ENCODE results near the gene RGL2.
A peak's percentile ranks its signal among the peaks of the same experiment; 100 is the strongest.
"Not testable (repeated sequence)": the region's sequence is repeated elsewhere in the genome, so short reads cannot be mapped to it uniquely, and the experiment has no call there.

Gene RGL2

DNA sequence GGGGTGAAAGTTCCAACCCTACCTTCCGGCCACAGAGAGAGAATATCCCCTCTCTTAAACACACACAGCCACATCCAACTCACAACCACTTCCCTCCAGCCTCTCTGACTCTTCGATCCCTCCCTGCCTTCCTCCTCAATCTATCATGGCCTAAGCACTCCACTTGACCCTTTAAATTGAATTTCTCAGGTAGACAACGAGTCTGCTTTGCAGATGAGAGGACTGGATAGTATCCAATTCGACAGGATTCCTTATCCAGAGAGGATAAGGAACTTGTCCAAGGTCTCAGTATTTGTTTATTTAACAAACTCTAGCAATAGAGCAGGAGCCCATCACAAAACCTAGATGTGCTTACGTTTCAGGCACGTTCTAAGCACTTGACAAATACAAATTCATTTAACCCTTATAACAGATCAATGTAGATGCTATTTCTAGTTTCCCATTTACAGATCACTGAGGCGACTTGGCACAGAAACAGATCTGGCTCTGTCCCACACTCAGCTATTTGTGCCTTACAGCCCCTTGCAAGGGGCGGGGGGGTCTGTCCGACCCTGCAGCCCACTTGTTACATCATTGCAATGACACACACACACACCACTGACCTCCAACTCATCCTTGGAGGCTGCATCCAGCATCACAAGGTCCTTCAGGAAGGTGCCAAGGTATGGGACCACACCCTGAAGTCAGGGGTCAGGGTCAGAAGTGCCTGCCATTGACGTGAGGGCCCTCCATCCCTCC is 4.5 kb downstream of the RGL2 start:
- DNase-seq (ENCODE audit: low read depth in 2 of 2), result no peak

DNA sequence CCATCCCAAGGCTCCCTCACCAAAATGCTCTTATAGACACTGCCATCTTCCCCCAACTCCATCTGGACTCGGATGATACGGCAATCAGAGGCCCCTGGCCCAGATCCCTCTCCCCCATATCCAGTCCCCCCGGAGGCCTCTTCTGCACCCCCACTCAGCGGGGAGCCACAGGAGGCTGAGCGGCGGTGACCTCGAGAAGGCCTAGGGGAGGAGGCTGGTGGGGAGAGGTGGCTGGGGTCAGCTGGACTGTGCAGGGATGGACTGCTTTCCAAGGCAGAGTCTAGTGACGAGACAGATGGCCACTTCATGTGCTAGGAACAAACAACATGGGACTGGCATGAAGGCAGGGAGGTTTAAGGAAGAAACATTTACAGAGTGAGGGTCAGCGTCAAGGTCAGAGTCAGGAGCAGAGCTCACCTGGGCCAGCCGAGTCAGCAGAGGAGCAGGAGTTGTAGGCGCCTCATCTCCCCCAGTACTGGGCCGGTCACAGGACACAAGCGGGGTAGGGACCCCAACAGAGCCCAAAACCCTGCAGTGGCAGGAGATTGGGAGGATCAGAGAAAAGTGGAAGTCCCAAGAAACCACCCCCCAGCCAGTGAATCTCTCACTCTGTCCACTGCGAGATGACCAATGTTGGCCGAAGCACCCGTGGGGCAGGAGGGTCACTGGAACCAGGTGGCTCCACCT is 5.6 kb downstream of the RGL2 start:
- DNase-seq (ENCODE audit: low read depth in 2 of 2), result no peak

DNA sequence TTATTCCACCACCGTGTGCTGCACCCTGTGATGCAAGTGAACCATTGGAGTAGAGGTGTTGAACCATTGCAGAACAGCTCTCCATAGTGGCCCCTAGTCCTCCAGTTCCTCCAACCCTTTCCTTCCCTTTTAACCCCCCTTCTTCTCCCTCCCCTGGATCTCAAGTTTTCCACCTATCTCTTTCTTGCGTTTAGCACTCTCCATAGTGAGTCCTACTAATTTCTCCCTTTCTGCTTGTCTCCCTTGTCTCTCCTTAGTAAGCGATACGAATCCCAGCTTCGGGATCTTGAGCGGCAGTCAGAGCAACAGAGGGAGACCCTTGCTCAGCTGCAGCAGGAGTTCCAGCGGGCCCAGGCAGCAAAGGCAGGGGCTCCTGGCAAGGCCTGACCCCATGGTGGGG is 8.3 kb downstream of the RGL2 start:
- no peak for DNase-seq (ENCODE audit: low read depth in 2 of 2)

DNA sequence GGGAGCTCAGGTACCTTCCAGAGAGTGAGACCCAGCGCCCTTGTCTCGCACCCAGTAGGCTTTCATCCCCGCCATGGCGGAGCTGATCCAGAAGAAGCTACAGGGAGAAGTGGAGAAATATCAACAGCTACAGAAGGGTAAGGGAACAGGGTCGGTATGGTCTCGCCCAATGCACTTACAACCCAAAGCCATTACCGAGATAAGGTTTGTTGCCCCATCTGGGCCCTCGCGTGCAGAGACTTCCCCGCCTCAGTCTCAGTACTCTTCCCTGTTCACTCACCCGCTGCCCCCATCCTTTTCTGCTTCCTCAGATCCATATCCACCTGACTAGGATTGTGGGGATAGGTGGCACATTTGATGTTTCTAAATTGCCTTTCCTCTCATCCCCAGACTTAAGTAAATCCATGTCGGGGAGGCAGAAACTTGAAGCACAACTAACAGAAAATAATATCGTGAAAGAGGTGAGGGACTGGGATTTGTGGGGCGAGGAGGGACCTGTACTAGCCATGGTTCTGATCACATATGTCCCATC is 8.9 kb downstream of the RGL2 start:
- no peak for DNase-seq (ENCODE audit: low read depth in 2 of 2)

DNA sequence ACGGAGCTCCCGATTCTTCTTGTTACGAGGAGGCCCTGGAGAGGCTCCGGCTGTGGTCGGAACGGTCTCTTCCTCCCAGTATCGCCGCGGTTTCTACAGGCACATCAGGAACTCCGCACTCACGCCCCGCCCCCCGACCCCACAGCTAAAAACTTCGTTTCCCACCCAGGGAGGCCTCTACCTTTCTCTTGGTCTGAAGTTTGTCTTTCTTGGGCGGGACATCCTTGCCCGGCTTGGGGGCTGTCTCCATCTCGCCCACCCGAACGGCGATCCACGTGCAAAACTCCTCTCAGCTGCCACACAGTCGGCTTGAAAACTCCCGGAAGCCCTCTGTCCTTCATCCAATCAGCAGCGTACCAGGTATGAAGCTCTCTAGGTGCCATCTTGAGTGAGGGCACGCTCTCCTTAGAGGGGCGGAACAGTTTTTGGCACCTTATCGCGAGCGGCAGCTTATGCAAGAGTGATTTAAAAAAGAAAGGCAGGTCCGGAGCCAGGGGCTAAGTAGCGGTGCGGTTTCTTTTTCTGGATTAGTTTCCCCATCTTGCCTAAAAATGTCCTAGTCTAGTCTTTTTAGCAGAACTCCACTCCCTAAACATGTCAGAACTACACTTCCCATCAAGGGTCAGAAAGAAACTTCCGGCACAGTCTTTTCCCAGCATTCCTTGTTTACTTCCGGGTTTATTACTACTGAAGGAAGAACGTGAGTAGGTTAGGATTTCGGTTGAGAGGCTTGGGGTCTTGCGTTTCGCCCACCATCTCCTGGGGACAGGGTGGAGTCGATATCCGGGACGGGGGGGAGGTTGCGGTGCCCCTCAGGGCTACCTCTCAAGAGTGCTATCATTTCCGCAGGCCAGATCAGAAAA is 9.6 kb downstream of the RGL2 start, which contains the start of the genes PFDN6 and WDR46:
Gene PFDN6, plus strand, starts transcription at position 681 of the 863 bp plus-strand sequence. CDS start 256 bp downstream, outside the sequence.
Gene WDR46, minus strand, starts transcription at position 319 of the 863 bp plus-strand sequence. Its CDS starts 69 bp downstream, at position 250.
- peak in 1 of 2 donors; percentile 54 for DNase-seq (ENCODE audit: low read depth in 2 of 2)

DNA sequence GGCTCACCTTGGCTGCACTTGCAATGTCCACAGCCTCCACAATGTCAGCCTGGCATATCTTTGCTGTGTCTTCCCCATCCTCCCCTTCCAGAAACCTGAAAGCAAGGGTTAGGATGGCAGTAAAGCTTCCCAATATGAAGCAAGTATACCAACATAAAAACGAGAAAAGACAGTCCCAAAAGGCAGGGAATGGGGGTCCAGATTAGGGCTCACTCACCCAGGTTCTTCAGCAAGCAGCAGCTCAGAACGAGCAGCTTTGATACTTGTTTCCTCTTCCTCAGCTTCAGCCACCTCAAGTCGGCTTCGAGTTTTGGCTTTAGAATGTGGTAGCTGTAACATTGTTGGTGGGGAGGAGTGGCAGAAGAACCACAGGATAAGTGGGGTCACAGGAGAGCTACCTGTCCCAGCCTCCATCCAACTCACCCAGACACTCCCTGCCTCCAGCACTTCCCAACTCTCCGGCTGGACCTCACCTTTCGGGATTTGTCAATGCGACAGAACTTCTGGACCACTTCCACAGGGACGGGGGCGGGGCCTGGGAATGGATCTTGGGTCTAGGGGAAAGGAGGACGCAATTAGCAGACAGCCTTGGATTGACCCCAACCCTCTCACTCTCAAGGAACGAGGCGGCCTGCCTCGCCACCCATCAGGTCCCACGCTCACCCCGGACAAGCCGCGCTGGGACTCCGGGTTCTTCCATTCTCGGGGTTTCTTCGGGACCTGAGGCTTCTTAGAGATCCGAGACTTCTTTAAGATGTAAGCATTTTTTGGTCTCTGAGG is 10.4 kb downstream of the RGL2 start:
- DNase-seq (ENCODE audit: low read depth in 2 of 2), result no peak

DNA sequence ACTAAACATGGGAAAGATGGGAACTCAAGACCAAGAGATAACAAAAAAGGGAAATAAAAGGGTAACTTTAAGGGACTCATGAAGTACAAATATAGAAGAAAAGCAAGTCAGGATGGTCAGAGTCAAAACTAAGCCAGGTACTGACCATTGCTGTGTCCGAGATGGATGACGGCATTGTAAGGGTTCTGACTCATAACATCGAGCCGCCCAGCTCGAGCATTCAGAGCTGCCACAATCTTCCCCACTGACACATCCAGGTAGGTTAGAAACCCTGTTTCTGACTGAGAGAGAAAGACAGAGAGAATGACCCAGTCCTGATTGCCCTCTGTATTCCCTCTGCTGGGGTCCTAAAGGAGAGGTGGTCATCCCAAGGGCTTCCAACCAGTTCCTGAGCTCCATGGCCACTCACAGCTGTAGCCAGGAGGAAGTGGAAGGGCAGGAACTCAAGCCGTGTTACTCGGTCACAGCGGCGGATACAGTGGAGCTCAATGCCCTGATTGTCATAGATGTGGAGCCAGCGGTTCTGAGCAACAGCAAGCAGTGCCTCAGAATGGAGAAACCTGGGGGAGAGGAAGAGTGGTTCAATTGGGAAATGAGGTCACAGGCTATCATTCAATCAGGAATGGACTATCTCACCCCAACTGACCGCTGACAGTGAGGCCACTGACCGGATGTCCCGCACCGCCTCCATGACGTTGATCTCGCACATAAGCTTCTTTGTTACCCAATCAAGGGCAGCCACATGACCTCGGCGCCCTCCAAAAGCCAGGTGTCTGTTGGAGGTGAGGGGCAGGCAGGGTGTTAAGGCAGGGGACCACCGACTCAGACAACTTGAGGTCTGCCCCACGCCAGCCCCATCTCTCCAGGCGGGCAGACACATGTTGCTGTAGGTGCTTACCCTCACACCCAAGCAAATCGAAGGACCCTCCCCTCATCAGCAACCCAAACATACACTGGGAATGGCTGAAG is 11.5 kb downstream of the RGL2 start:
- no peak for DNase-seq (ENCODE audit: low read depth in 2 of 2)

DNA sequence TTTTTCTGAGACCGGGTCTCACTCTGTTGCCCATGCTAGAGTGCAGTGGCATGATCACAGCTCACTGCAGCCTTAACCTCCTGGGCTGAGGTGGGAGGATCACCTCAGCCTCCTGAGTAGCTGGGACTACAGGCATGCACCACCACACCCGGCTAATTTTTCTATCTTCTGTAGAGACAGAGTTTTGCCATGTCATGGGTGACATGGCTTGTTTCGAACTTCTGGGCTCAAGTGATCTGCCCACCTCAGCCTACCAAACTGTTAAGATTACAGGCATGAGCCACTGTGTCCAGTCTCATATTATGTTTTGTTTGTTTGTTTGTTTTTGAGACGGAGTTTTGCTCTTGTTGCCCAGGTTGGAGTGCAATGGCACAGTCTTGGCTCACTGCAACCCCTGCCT is 13.5 kb downstream of the RGL2 start:
- not testable (repeated sequence) for DNase-seq (ENCODE audit: low read depth in 2 of 2)

DNA sequence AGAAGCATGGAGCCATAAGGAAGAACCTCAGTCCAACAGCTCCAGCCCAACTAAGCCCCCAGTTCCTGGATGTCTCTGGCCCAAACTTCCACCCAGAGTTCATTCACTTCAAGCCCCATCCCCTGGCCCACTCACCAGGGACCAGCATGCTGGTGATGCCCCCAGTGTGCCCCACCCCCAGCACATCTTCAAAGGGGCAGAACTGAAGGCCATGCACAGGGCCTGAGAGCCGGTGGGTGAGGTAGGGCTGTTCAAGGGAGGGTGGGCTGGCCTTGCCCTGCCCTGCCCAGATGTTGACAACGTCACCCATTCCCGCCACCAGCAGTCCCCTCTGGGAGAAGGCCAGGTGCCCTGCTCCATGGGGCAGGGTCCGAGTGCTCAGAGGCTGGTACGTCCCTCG is 18.2 kb downstream of the RGL2 start:
- no peak for DNase-seq (ENCODE audit: low read depth in 2 of 2)

DNA sequence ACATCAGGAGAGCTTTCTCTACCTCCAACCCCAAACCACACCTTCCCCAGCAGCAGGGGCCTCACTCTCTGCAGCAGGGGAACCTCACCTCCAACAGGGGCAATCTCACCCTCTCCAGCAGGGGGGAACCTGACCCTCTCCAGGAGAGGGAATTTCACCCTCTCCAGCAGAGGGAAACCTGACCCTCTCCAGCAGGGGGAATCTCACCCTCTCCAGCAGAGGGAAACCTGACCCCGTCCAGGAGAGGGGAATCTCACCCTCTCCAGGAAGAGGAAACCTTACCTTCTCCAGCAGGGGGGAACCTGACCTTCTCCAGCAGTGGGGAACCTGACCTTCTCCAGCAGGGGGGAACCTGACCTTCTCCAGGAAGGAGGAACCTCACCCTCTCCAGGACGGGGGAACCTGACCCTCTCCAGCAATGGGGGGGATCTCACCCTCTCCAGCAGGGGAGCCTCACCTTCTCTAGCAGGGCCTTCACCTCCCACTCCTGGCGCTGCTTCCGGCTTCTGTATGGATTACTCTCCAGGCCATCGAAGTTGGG is 18.7 kb downstream of the RGL2 start:
- no peak for DNase-seq (ENCODE audit: low read depth in 2 of 2)

DNA sequence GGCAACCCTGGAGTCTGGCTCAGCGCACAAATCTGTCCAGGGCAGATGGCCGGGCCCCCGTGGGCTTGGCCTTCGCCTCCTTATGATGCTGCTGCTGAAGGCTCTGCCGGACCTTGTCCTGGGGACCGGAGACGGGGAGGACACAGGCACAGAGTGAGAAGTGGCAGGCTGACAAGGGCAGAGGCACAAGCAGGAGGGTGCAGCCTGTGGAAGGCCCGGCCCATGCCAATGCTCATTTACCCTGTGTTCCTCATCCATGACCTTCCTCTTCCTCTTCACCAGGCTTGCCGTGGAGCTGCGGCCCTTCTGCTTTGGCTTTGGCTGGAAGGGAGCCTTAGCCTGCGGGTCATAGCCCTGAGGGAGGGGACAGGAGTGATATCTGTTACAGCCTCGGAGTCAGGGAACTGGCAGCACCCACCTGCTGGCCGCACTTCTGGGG is 19.5 kb downstream of the RGL2 start:
- DNase-seq (ENCODE audit: low read depth in 2 of 2), result no peak

DNA sequence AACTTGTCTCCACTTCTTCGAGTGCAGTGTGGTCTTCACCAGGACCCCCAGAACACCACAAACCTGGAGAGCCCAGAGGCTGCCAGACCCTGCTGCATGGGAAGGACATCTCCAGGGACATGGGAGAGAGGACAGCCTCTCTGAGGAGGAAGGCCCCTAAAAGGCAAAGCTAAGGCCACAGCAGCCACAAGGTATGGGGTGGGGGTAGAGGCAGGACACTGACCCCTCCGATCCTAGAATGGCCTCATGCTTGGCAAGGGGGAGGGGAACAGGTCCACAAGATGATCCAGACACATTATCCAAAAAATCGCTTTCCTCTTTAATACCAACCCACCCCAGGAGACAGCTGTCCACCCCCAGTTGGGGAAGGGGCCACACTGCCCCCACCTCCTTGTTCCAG is 19.9 kb downstream of the RGL2 start:
- no peak for DNase-seq (ENCODE audit: low read depth in 2 of 2)

DNA sequence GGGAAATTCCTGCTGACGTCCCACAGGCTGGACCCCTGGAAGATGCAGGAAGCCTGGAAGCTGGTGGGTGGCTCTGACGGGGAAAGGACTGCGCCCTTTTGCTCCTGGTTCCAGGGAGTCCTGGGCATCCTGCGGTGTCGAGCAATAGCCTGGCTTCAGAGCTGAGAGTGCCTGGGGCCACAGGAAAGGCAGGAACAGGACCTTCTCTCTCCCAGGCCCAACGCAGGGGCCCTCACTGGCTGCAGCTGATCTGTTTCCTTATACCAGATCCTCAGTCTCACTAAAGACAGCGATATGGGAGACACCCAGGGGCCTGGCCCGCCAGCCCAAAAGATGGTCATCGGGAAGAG is 20.4 kb downstream of the RGL2 start:
- no peak for DNase-seq (ENCODE audit: low read depth in 2 of 2)

DNA sequence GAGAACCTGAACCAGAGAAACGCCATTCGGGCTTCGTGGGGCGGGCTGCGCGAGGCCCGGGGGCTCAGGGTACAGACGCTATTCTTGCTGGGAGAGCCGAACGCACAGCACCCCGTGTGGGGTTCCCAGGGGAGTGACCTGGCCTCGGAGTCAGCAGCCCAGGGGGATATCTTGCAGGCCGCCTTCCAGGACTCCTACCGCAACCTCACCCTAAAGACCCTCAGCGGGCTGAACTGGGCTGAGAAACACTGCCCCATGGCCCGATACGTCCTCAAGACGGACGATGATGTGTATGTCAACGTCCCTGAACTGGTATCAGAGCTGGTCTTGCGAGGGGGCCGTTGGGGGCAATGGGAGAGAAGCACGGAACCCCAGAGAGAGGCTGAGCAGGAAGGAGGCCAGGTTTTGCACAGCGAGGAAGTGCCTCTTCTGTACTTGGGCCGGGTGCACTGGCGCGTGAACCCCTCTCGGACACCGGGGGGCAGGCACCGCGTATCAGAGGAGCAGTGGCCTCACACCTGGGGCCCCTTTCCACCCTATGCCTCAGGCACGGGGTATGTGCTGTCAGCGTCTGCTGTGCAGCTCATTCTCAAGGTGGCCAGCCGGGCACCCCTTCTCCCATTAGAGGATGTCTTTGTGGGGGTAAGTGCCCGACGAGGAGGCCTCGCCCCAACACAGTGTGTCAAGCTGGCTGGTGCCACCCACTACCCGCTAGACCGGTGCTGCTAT is 20.9 kb downstream of the RGL2 start:
- no peak for DNase-seq (ENCODE audit: low read depth in 2 of 2)

DNA sequence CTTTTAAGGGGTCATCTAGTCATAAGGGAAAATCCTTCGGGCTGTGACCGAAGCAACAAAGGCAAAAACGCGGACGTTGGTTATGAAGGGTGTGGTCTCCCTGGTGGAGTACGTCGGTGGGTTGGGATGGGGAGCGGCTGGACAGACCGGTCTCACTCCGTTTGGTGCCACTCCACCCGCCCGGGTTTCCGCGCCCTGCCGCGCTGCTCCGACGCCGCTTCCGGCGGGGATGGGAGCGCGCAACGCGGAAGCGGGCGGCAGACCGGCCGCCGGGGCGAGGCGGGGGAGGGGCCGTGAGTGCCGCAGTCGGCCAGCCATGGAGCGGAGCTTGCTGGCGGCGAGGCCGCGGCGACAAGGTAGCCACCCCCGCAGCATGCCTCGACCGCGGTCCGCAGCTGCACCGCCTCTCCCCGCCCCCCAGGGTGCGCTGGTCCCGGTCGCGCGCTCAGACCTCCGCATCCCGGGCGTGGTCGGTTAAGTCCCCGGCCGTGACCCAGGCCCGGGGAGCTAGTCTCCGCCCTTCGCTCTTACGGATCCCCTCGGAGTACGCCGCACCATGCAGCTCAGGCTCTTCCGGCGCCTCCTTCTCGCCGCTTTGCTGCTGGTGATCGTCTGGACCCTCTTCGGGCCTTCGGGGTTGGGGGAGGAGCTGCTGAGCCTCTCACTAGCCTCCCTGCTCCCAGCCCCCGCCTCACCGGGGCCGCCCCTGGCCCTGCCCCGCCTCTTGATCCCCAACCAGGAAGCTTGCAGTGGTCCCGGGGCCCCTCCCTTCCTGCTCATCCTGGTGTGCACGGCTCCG is 21.7 kb downstream of the RGL2 start, which contains the start of gene B3GALT4:
Gene B3GALT4, plus strand, starts transcription at position 260 of the 799 bp plus-strand sequence. Its CDS starts 297 bp downstream, at position 557.
- no peak for DNase-seq (ENCODE audit: low read depth in 2 of 2)

DNA sequence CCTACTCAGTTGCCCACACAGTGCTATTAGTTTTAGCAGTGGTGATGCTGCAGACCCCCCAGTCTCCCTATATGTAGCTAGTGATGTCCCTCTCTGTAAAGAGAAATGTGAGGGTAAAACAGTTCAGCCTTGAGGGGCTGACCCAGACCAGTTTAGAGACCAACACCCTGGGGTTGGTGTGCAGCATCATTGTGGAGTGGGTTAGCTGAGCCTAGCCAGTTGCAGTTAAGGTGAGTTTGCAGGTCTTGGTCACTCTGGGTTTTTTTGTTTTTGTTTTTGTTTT is 22.2 kb downstream of the RGL2 start:
- no peak for DNase-seq (ENCODE audit: low read depth in 2 of 2)

DNA sequence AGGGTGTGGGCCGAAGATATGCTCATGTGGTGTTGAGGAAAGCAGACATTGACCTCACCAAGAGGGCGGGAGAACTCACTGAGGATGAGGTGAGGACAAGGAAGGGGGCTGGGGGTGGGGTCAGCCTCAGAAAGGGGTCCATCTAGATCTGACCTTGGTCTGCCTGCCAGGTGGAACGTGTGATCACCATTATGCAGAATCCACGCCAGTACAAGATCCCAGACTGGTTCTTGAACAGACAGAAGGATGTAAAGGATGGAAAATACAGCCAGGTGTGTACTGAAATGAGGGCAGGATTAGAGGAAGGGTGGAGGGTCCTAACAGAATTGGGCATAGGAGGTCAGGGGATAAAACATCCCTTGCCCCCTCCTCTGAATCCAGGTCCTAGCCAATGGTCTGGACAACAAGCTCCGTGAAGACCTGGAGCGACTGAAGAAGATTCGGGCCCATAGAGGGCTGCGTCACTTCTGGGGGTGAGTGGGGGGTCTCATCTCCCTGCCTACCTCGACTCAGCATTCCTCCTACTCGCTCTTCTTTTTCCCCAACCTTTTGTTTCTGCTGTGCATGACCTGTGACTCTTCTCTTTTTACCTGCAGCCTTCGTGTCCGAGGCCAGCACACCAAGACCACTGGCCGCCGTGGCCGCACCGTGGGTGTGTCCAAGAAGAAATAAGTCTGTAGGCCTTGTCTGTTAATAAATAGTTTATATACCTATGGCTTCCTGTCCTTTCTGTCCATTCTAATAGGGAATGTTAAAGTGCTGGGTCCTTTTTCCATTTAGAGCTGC is 22.8 kb downstream of the RGL2 start:
- not testable (repeated sequence) for DNase-seq (ENCODE audit: low read depth in 2 of 2)
